GM23338 (cell line): ENCODE measurements around the gene ALPG.
"Not testable (repeated sequence)": the region's sequence is repeated elsewhere in the genome, so short reads cannot be mapped to it uniquely, and the experiment has no call there.

Experiments used
- CTCF ChIP-seq, 2 experiments: fragments of 200-600 bp in 1 of 2; sonication (generic) in 1 of 2; conservative IDR thresholded peaks; 2 replicates each; pipeline versions ENCODE4 v1.5.1 to v1.6.1; 2016 to 2017; ENCODE audit warnings: antibody characterized with exemption in 2 of 2, low read depth in 2 of 2, mild to moderate bottlenecking in 2 of 2, moderate library complexity in 1 of 2
- EZH2 ChIP-seq: fragments of 200-600 bp; sonication (generic); IDR thresholded peaks from one replicate; pipeline ENCODE4 v1.8.0; 2017; ENCODE audit warnings: antibody characterized with exemption, mild to moderate bottlenecking, low read depth; ENCODE audit not compliant: unreplicated experiment
- EZH2phosphoT487 ChIP-seq: fragments of 200-600 bp; sonication (generic); IDR thresholded peaks from one replicate; pipeline ENCODE4 v1.8.1; 2018; ENCODE audit warnings: antibody characterized with exemption; ENCODE audit not compliant: unreplicated experiment
- POLR2AphosphoS5 ChIP-seq: IDR thresholded peaks from 2 replicates; pipeline ENCODE4 v1.6.1; 2016; ENCODE audit warnings: antibody characterized with exemption, low read depth

GRCh38 chr2:232378735-232379151 lies 27.9 kb upstream of the ALPG start, which contains the start of gene ALPP:
- TF ChIP-seq CTCF (conservative IDR thresholded peaks at IDR 0.05; ENCODE audit: low read depth in 2 of 2); EZH2phosphoT487; POLR2AphosphoS5; EZH2: not testable (repeated sequence)
